Posterior vena cava (tissue), 2 donors: ENCODE measurements around the gene ASPRV1. TPM values are rescaled to one million over a fixed set of nuclear protein-coding genes. Genes with fewer than 3 reads are reported as not detected.
A peak's percentile ranks its signal among the peaks of the same experiment; 100 is the strongest.

ENCODE experiments used
- DNase-seq: peaks from one replicate; pipeline ENCODE4 v3.0.0-alpha.2; 2020; ENCODE audit warnings: low spot score
- intact Hi-C, 2 donors: fragments of 100-400 bp; cut with DNase I; formaldehyde crosslinking; loops; one replicate each; pipeline versions ENCODE4 v1.14.1 to v1.14.2; 2022 to 2023
- total RNA-seq, 2 donors: library from RNA; stranded (reverse); fragmentation: NEBNext Ultra II Directional; extraction: Animal tissue kit (Norgen Biotek cat#: 25700); gene quantifications; one replicate each; pipeline ENCODE4 v1.2.1, GENCODE V29; 2021
- donor health status: DM: yes; HTN: yes; CAD: no.
- donor health status: DM: yes; HTN: yes; CAD: no.

The ASPRV1 gene
- total RNA-seq, 2 donors from 2014 or later = 1.00 to 1.7 TPM

GRCh38 chr2:69931832-69932595 is 29.4 kb downstream of the ASPRV1 start:
- DNase-seq = no peak
- intact Hi-C loops = no loop called here

- no peak for DNase-seq
- intact Hi-C loops = no loop called here
Observed at GRCh38 chr2:69926849-69927515, 34.4 kb downstream of the ASPRV1 start.

- no peak for DNase-seq
- intact Hi-C loops = no loop called here
Observed at GRCh38 chr2:69923116-69923515, 38.3 kb downstream of the ASPRV1 start.

- intact Hi-C loops = loop anchor here in 1 of 2 donors (10.0 kb wide), 1 partner anchor 166 kb away; the partner anchor contains the start of gene PCBP1
- DNase-seq = no peak
Observed at GRCh38 chr2:69918401-69918800, 43.0 kb downstream of the ASPRV1 start.

- intact Hi-C loops = loop anchor here in 1 of 2 donors (10.0 kb wide), 1 partner anchor 167 kb away; the partner anchor contains the start of gene PCBP1
- DNase-seq = no peak
Observed at GRCh38 chr2:69917852-69918251, 43.6 kb downstream of the ASPRV1 start.

GRCh38 chr2:69916106-69916505 is 45.3 kb downstream of the ASPRV1 start:
- no peak for DNase-seq
- intact Hi-C loops = loop anchor here in 1 of 2 donors (10.0 kb wide), 1 partner anchor 169 kb away; the partner anchor contains the start of gene PCBP1

- peak; percentile 100 for DNase-seq
- intact Hi-C loops = loop anchor here in 1 of 2 donors (5.0 to 10.0 kb wide), 3 partner anchors 170 to 387 kb away; partner anchors contain the start of genes FAM136A and PCBP1
Observed at GRCh38 chr2:69914950-69915945, 46.2 kb downstream of the ASPRV1 start, which contains the start of gene MXD1. Gene MXD1, plus strand, starts transcription at chr2:69915109. Its CDS starts 222 bp downstream, at chr2:69915331.

- peak; percentile 99 for DNase-seq
- intact Hi-C loops = loop anchor here in 1 of 2 donors (5.0 to 10.0 kb wide), 3 partner anchors 170 to 388 kb away; partner anchors contain the start of genes FAM136A and PCBP1
Observed at GRCh38 chr2:69914164-69914949, 47.1 kb downstream of the ASPRV1 start.

GRCh38 chr2:69911985-69912563 is 49.4 kb downstream of the ASPRV1 start:
- intact Hi-C loops = loop anchor here (2.0 to 10.0 kb wide), 4 partner anchors 173 to 390 kb away; partner anchors contain the start of genes FAM136A (in 1 of the 2) and PCBP1 (in 1 of the 2)
- DNase-seq = no peak

Other genes with a start within 250 kb of the ASPRV1 start
- 10 to 100 TPM; 90.8 to 92.2 TPM for gene ANXA4, start 219.5 kb downstream of the ASPRV1 start, total RNA-seq
- 10 to 100 TPM; 10.4 to 11.5 TPM for gene GMCL1, start 132.0 kb downstream of the ASPRV1 start, total RNA-seq
- gene SNRNP27, start 67.7 kb downstream of the ASPRV1 start, total RNA-seq = 10 to 100 TPM; 35.9 to 47.3 TPM
- 10 to 100 TPM; 14.9 to 20.7 TPM for gene MXD1, start 46.5 kb downstream of the ASPRV1 start, total RNA-seq
- 100 to 1,000 TPM; 238 to 269 TPM for gene PCBP1, start 125.8 kb upstream of the ASPRV1 start, total RNA-seq
- gene C2orf42, start 229.4 kb upstream of the ASPRV1 start, total RNA-seq = 10 to 100 TPM; 13.1 to 17.8 TPM